ENCODE data around the gene GRID1.

- no peak for TF ChIP-seq POLR2A (IDR thresholded peaks at IDR 0.05)
- TF ChIP-seq CTCF (IDR thresholded peaks at IDR 0.05 in 8 of 11, conservative IDR thresholded peaks at IDR 0.05 in 3 of 11), result no peak
- TF ChIP-seq POLR2AphosphoS5 (IDR thresholded peaks at IDR 0.05), result peak in 1 of 3 donors; percentile 17
Observed at GRCh38 chr10:86355571-86356038, 11.0 kb downstream of the GRID1 start.
